ENCODE data around the gene PDE11A.

PDE11A gene

GRCh38 chr2:178112202-178113152, 39.9 kb upstream of the PDE11A start, which contains the start of gene RBM45:
TSS of gene RBM45 (plus strand) at chr2:178112437. CDS start at chr2:178112547, 110 bp downstream.
- TF ChIP-seq, protein P1, sequence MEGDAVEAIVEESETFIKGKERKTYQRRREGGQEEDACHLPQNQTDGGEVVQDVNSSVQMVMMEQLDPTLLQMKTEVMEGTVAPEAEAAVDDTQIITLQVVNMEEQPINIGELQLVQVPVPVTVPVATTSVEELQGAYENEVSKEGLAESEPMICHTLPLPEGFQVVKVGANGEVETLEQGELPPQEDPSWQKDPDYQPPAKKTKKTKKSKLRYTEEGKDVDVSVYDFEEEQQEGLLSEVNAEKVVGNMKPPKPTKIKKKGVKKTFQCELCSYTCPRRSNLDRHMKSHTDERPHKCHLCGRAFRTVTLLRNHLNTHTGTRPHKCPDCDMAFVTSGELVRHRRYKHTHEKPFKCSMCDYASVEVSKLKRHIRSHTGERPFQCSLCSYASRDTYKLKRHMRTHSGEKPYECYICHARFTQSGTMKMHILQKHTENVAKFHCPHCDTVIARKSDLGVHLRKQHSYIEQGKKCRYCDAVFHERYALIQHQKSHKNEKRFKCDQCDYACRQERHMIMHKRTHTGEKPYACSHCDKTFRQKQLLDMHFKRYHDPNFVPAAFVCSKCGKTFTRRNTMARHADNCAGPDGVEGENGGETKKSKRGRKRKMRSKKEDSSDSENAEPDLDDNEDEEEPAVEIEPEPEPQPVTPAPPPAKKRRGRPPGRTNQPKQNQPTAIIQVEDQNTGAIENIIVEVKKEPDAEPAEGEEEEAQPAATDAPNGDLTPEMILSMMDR (IDR thresholded peaks at IDR 0.05; ENCODE audit: extremely low read depth, insufficient read depth, missing control alignments): peak; percentile 96
- DNase-seq (ENCODE audit: low spot score): peak; percentile 88
- in situ Hi-C loops (cut with MboI; ENCODE audit: low pct_unique_long_range_greater_than_20kb, low sequenced_read_pairs, unreplicated experiment): loop anchor here (25.0 kb wide), 1 partner anchor 300 kb away; no protein-coding TSS in a partner anchor

DNA sequence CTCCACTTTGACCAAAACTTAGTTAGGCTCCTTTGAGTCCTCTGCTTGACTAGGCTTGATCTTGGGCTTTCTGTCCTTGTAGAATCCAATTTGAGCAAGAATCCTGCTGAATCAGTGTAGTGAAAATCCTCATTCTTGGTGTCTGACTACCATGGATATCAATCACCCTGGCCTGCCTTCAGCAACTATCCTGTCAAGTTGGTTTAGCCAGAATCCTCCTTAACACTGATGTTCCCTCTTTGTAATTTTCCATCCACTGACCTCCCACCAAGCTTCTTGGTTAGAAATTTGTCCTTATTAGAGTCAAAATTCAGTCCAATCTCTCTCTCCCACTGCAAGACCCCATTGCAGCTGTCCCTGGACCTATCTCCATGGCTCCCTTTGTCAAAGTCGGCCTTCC, 39.2 kb upstream of the PDE11A start:
- TF ChIP-seq, protein P1 (IDR thresholded peaks at IDR 0.05; ENCODE audit: extremely low read depth, insufficient read depth, missing control alignments): no peak
- in situ Hi-C loops (cut with MboI; ENCODE audit: low pct_unique_long_range_greater_than_20kb, low sequenced_read_pairs, unreplicated experiment): loop anchor here (25.0 kb wide), 1 partner anchor 301 kb away; no protein-coding TSS in a partner anchor
- no peak for DNase-seq (ENCODE audit: low spot score)

DNA sequence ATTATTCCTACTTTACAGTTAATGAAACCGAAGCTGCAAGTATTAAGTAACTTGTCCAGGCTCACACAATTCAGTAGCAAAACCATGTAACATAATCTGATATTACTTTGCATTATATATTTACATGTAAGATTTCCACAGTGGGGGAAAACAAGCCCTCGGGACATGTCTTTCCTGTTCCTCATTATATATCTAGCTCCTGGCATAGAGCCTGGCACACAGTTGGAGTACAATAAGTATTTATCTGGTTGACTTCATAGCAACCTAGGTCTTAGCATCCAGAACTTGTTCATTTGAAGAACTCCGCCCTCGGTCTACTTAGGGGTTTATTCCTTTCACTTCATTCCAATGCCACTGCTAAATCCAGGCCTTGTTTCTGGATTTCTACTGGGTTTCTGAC, 38.1 kb upstream of the PDE11A start:
- in situ Hi-C loops (cut with MboI; ENCODE audit: low pct_unique_long_range_greater_than_20kb, low sequenced_read_pairs, unreplicated experiment): loop anchor here (25.0 kb wide), 1 partner anchor 302 kb away; no protein-coding TSS in a partner anchor
- DNase-seq (ENCODE audit: low spot score): no peak
- TF ChIP-seq, protein P1 (IDR thresholded peaks at IDR 0.05; ENCODE audit: extremely low read depth, insufficient read depth, missing control alignments): no peak

GRCh38 chr2:178109813-178110212, 37.2 kb upstream of the PDE11A start:
- DNase-seq (ENCODE audit: low spot score): peak; percentile 77
- in situ Hi-C loops (cut with MboI; ENCODE audit: low pct_unique_long_range_greater_than_20kb, low sequenced_read_pairs, unreplicated experiment): loop anchor here (25.0 kb wide), 1 partner anchor 302 kb away; no protein-coding TSS in a partner anchor
- TF ChIP-seq, protein P1 (IDR thresholded peaks at IDR 0.05; ENCODE audit: extremely low read depth, insufficient read depth, missing control alignments): peak; percentile 59

- TF ChIP-seq, protein P1 (IDR thresholded peaks at IDR 0.05; ENCODE audit: extremely low read depth, insufficient read depth, missing control alignments): no peak
- in situ Hi-C loops (cut with MboI; ENCODE audit: low pct_unique_long_range_greater_than_20kb, low sequenced_read_pairs, unreplicated experiment): loop anchor here (25.0 kb wide), 1 partner anchor 304 kb away; no protein-coding TSS in a partner anchor
- no peak for DNase-seq (ENCODE audit: low spot score)
Observed at GRCh38 chr2:178108176-178108575, 35.6 kb upstream of the PDE11A start.

DNA sequence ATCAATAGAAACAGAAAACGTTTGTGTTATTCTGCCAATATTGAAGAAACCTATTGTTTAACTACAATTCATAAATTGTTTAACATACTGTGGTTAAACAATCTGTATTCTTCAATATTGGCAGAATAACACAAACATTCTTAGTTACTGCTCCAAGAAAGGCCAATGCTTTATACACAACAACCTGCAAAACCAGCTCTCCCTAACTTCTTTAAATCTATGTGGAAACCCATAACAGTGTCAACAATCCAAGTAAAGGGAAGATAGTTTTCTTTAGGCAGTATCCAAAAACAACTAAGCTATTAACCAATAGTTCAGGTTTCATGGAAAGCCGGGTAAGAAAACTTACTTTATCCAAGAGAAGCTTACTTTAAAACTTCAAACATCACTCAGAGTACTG, 33.5 kb upstream of the PDE11A start:
- TF ChIP-seq, protein P1 (IDR thresholded peaks at IDR 0.05; ENCODE audit: extremely low read depth, insufficient read depth, missing control alignments): no peak
- in situ Hi-C loops (cut with MboI; ENCODE audit: low pct_unique_long_range_greater_than_20kb, low sequenced_read_pairs, unreplicated experiment): loop anchor here (25.0 kb wide), 1 partner anchor 306 kb away; no protein-coding TSS in a partner anchor
- no peak for DNase-seq (ENCODE audit: low spot score)

All from GM13977 (cell line).